ENCODE results near the gene ABI3BP.

The ABI3BP gene

GRCh38 chr3:100882571-100882984 is 110.6 kb downstream of the ABI3BP start:
- no peak for DNase-seq (ENCODE audit: low spot score)

GRCh38 chr3:100880845-100881244 is 112.4 kb downstream of the ABI3BP start:
- DNase-seq (ENCODE audit: low spot score), result no peak

DNA sequence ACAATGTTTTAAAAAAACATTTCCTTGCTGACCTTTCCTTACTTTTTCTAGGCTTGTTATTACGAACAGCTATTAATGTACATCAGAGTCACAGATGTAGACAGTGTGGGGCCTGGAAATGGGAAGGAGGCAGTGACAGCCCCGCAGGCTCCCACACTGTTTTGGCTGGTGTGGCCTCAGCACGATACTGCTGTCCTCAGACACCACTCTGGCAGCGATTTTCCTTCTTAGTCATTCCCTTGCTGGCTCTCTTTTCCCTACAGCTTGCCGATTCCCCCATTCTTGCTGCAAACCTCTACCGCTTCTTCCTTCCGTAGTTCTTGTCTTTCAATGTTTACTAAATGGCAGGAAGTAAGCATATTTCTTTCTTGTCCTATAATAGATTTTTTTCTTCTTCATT is 113.1 kb downstream of the ABI3BP start:
- DNase-seq (ENCODE audit: low spot score), result no peak

DNA sequence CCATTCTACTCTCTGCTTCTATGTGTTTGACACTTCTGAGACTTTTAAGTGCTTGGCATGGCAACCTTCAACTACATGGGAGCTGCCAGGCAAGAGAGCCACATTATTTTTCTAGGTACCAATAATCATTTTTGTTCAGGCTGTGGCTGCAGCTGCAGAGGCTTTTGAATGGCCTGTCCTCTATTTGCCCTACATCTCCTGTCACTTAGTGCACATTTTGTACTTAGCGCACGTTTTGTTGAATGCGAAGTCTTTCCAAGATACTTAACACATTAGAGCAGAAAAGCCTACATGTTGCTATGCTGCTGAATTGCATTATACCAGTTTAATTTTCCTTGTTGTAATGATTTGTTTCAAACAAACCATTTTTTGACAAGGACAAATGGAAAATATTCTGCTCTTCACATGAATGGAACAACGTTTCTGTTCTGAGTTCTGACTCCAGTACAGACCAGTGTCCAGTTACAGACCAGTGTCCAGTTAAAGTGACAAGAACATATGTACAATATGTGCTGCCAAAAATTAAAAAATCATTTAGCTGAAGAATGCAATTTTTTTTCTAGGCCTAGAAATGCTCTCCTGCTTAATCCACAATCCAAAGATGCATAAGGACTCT is 113.9 kb downstream of the ABI3BP start:
- no peak for DNase-seq (ENCODE audit: low spot score)

DNA sequence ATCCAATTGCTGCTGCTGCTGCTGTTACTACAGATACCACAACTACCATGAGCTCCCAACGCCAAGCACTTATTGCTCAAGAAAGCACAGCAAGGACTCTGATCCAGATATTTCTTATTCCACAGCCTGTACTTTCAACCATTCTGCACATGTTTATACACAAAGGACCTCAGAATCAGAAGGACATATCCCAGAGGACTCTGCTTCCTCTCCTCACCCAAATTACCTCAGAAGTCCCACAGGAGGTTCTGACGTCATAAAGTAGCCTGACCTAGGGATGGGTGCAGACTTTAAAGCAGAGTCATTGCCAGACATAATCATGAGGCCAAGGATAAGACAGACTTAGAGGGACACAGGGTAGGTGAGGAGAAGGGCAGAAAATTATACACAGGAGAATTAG is 115.9 kb downstream of the ABI3BP start:
- DNase-seq (ENCODE audit: low spot score), result no peak

DNA sequence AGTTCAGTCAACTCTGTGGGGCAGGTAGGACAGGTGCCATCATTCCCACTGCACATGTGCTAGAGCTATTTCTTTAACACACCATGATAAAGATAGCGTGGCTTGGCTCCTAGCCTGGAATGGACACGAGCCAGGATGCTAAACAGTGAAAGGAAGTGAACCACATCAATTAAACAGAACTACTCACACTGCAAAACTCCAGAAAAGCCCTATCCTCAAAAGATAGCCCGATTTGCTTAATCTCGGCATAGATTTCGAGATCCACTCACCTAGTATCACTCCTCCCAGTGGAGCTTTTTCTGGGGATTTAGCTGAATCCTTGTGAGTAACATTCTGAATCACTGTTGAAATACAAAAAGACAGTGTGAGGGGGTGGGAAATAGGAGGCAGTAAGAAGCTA is 118.0 kb downstream of the ABI3BP start:
- peak; percentile 52 for DNase-seq (ENCODE audit: low spot score)

- no peak for DNase-seq (ENCODE audit: low spot score)
Measured at GRCh38 chr3:100873611-100874010, 119.6 kb downstream of the ABI3BP start.

- DNase-seq (ENCODE audit: low spot score), result no peak
Measured at GRCh38 chr3:100871306-100871705, 121.9 kb downstream of the ABI3BP start.

DNA sequence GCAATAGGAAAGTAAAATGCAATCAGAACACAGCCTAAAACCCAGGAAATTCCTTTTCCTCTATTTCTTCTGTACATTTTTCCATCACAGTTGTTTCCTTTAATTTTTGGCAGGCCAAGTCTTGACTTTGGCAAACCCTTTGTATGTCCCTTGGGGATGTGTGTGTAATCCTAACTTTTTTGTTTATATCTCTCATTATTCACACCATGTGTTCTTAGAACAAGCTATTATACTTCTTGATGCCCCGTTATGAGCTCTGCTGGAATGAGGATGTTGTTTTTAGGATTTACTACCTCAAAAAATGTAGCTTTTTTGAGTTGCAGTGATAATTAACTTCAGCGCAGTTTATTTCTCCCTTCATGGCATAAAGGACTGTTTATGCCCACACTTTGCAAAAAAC is 123.4 kb downstream of the ABI3BP start:
- DNase-seq (ENCODE audit: low spot score), result no peak

- no peak for DNase-seq (ENCODE audit: low spot score)
Measured at GRCh38 chr3:100868894-100869293, 124.3 kb downstream of the ABI3BP start.

- no peak for DNase-seq (ENCODE audit: low spot score)
Measured at GRCh38 chr3:100868096-100868495, 125.1 kb downstream of the ABI3BP start.

DNA sequence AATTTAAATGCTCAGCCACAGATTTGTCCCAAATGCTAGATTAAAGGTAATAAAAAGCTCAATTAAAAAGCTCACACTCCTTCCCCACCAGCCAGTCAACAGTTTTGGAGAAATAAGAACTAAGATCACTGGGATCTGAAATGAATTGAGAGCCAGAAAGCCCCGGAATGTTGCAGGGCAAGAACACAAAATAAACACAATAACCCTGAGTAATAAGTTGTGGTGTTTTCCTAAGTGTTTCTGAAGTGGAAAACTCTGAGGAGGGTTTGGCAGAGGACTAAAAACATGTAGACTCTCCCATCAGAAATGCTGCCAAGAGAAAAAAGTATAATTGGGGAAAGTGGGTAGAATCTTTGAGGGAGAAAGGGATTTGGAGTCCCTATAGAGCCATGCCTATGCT is 127.8 kb downstream of the ABI3BP start:
- DNase-seq (ENCODE audit: low spot score), result no peak

DNA sequence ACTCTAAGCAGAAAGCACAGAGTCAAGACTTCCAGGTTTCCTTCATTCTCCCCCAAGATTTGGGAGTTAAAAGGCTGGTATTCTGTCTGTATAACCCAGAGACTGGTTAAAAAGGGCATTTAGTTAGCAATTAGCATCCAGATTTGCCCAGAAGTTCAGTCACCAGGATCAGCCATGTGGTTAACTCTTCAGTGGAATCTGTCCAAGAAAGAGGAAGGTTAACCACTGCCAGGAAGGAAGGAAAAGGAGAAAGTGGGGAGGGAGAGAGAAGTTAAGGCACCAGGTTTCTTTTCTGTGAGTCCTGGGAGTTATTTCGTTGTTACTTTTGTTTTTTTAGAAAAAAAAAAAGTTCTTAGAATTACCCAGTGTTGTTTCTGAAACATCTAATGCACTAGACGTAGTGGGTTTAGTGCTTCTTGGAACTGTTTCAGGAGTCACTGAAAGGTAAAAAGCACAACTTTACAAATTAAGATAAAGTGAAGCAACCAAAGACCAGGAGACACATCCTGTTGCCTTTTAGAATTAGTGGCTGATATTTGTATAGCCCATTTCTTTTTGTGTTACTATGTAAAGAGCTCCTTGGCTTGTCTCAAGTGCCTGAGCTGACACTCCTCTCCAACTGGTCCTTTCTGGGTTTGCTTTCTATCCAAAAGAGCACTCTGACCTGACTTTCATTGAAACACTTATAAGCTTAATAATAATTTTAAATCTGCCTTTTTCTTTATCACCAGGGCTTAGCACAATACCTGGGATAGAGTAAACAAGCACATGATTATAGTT is 128.6 kb downstream of the ABI3BP start:
- no peak for DNase-seq (ENCODE audit: low spot score)

GRCh38 chr3:100857863-100858262 is 135.4 kb downstream of the ABI3BP start:
- no peak for DNase-seq (ENCODE audit: low spot score)

GRCh38 chr3:100856821-100857220 is 136.4 kb downstream of the ABI3BP start:
- no peak for DNase-seq (ENCODE audit: low spot score)

DNA sequence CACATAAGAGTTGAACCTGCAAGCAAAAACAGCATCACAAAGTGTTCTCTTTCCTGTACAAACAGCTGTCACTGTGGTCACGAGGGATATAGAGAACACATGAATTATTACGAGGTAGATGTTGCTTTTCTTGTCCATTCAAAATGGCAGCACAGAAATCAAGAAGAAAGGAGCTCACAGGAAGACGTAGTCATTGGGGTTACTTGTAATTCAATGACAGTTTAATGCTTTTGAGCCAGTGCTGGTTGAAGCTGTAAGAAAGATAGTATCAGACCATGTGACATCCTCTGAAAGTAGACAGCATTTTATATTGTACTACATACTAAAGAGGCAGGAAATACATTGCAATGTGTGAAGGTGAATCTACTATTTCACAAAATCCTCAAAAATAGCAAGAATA is 140.4 kb downstream of the ABI3BP start:
- DNase-seq (ENCODE audit: low spot score), result no peak

- no peak for DNase-seq (ENCODE audit: low spot score)
Measured at GRCh38 chr3:100850701-100851100, 142.5 kb downstream of the ABI3BP start.

GRCh38 chr3:100850156-100850555 is 143.1 kb downstream of the ABI3BP start:
- DNase-seq (ENCODE audit: low spot score), result no peak

DNA sequence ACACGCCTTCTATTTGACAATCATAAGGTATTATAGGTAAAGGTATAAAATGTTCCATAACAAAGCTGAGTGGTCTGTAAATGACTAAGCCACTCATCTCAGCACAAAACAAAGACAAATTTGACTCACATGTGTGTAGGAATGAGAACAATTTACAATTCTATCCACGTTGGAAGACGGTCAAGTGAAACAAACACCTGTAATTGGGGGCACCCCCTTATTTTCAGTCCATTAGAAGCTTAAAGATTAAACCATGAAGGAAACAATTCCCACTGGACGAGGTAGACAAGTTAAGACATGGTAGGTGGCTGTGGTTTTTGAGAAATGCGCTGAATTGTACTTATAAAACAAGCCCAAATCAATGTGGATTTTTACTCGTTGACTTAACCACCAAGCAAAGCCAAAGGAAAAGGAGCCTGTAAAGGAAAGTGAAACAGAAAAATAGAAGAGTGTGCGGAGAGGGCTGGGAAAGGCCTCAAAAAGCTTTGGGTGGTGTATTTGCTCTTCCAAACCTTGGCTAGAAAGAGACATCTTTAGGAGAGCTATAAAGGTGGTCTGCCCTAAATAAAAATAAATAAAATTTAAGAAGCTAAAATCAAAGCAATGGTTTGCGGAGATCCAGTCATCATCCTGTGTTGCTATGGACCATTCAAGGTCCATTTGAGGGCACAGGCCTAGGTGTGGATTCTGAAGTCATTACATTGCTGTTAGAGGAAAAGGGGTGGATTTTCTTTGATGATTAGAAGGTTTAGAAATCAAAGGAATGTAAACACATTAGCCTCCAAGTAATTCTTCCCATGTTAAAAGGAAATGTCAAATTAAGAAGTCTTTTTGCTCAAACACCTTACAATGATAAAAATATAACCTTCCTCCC is 148.9 kb downstream of the ABI3BP start:
- DNase-seq (ENCODE audit: low spot score), result no peak

- DNase-seq (ENCODE audit: low spot score), result no peak
Measured at GRCh38 chr3:100838157-100838556, 155.1 kb downstream of the ABI3BP start.

- DNase-seq (ENCODE audit: low spot score), result no peak
Measured at GRCh38 chr3:100836661-100837060, 156.6 kb downstream of the ABI3BP start.

GRCh38 chr3:100834332-100834731 is 158.9 kb downstream of the ABI3BP start:
- no peak for DNase-seq (ENCODE audit: low spot score)

- no peak for DNase-seq (ENCODE audit: low spot score)
Measured at GRCh38 chr3:100833483-100833882, 159.7 kb downstream of the ABI3BP start.
